Activated CD8-positive, alpha-beta memory T cell treated with anti-CD3 and anti-CD28 coated beads, Interleukin-2, amount 50 U/mL, for 24 hours (primary cell): Measurements from ENCODE around the gene B3GNT5.

Source experiments
- DNase-seq: peaks from one replicate; pipeline ENCODE4 v3.0.0-alpha.2; 2020; ENCODE audit errors: extremely low read depth

The B3GNT5 gene

GRCh38 chr3:183230826-183231225 is 22.2 kb upstream of the B3GNT5 start:
- DNase-seq = no peak

GRCh38 chr3:183233966-183234365 is 19.1 kb upstream of the B3GNT5 start:
- DNase-seq = no peak

- DNase-seq = no peak
Observed at GRCh38 chr3:183239046-183239445, 14.0 kb upstream of the B3GNT5 start.

- no peak for DNase-seq
Observed at GRCh38 chr3:183242431-183242830, 10.6 kb upstream of the B3GNT5 start.

- DNase-seq = no peak
Observed at GRCh38 chr3:183244219-183244618, 8.8 kb upstream of the B3GNT5 start.

GRCh38 chr3:183244981-183245476 is 8.0 kb upstream of the B3GNT5 start:
- no peak for DNase-seq

- DNase-seq = no peak
Observed at GRCh38 chr3:183247011-183247589, 6.0 kb upstream of the B3GNT5 start.

GRCh38 chr3:183249006-183249718 is 3.9 kb upstream of the B3GNT5 start:
- no peak for DNase-seq

- DNase-seq = no peak
Observed at GRCh38 chr3:183252118-183252782, 803 bp upstream of the B3GNT5 start.

GRCh38 chr3:183253528-183254486 is 754 bp downstream of the B3GNT5 start:
- DNase-seq = no peak

- no peak for DNase-seq
Observed at GRCh38 chr3:183254487-183255347, 1.7 kb downstream of the B3GNT5 start.

- no peak for DNase-seq
Observed at GRCh38 chr3:183255348-183255730, 2.3 kb downstream of the B3GNT5 start.

GRCh38 chr3:183259087-183259486 is 6.0 kb downstream of the B3GNT5 start:
- DNase-seq = no peak

GRCh38 chr3:183259621-183260020 is 6.6 kb downstream of the B3GNT5 start:
- DNase-seq = no peak

- DNase-seq = no peak
Observed at GRCh38 chr3:183260167-183260904, 7.3 kb downstream of the B3GNT5 start.

- DNase-seq = no peak
Observed at GRCh38 chr3:183261151-183261724, 8.2 kb downstream of the B3GNT5 start.

- no peak for DNase-seq
Observed at GRCh38 chr3:183262875-183263378, 9.9 kb downstream of the B3GNT5 start.

GRCh38 chr3:183264268-183264667 is 11.2 kb downstream of the B3GNT5 start:
- no peak for DNase-seq

GRCh38 chr3:183265157-183265642 is 12.1 kb downstream of the B3GNT5 start:
- DNase-seq = no peak
